ENCODE data around the gene CLIC5. TPM values are rescaled to one million over a fixed set of nuclear protein-coding genes. Genes with fewer than 3 reads are reported as not detected.

The CLIC5 gene
- total RNA-seq, 1 donor from 2014 or later = 31.3 TPM

DNA sequence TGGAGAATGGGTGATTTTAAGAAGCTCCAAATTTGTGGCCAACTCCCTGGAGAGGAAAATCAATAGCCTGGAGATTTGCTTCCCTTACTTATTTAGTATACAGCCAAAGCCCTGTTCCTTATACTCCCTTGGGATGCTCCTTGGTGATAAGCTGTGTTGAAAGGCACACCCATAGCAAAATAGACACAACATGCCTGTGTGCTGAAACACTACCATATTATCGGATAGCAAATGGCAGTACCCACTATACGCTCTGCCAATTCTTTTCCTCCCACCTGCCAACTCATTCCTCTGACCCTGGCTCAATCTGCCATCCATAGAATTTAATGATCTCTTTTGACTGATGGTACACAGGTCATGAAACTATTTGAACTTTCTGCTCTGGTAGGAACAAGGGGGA lies 98.2 kb downstream of the CLIC5 start:
- H3K4me3 Mint-ChIP-seq = no peak overlapping the region
- H3K4me1 Mint-ChIP-seq (ENCODE audit: unreplicated experiment) = peaks cover 6% of the 10 kb centered on the region
- TF ChIP-seq, protein P1, sequence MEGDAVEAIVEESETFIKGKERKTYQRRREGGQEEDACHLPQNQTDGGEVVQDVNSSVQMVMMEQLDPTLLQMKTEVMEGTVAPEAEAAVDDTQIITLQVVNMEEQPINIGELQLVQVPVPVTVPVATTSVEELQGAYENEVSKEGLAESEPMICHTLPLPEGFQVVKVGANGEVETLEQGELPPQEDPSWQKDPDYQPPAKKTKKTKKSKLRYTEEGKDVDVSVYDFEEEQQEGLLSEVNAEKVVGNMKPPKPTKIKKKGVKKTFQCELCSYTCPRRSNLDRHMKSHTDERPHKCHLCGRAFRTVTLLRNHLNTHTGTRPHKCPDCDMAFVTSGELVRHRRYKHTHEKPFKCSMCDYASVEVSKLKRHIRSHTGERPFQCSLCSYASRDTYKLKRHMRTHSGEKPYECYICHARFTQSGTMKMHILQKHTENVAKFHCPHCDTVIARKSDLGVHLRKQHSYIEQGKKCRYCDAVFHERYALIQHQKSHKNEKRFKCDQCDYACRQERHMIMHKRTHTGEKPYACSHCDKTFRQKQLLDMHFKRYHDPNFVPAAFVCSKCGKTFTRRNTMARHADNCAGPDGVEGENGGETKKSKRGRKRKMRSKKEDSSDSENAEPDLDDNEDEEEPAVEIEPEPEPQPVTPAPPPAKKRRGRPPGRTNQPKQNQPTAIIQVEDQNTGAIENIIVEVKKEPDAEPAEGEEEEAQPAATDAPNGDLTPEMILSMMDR (conservative IDR thresholded peaks at IDR 0.05) = no peak
- no peak for DNase-seq (ENCODE audit: extremely low spot score, unreplicated experiment)
- H3K9me3 Mint-ChIP-seq = peaks cover 9% of the 10 kb centered on the region
- H3K27me3 Mint-ChIP-seq = no peaks in the 10 kb centered on the region
- H3K27ac Mint-ChIP-seq = no peak overlapping the region
- H3K36me3 Mint-ChIP-seq = peaks cover 13% of the 10 kb centered on the region

DNA sequence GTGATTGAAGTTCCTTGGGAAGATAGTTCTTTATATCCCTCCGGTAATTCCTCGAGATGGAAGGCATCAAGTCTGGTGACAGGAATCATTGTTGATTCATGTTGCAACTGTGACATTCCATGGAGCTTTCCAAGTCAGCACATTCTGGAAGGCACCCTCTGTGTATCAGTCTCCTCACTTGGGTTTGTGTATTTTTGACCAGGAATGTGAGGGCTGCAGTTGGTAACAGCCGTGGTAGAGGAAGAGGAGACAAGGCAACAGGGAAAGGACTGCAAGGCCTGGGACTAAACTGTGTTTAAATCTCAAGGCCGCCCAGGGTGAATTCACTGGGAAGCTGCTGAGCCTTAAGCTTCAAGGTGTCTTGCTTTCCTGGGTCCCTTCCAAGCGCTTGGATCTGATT lies 99.0 kb downstream of the CLIC5 start:
- no peak overlapping the region for H3K27ac Mint-ChIP-seq

DNA sequence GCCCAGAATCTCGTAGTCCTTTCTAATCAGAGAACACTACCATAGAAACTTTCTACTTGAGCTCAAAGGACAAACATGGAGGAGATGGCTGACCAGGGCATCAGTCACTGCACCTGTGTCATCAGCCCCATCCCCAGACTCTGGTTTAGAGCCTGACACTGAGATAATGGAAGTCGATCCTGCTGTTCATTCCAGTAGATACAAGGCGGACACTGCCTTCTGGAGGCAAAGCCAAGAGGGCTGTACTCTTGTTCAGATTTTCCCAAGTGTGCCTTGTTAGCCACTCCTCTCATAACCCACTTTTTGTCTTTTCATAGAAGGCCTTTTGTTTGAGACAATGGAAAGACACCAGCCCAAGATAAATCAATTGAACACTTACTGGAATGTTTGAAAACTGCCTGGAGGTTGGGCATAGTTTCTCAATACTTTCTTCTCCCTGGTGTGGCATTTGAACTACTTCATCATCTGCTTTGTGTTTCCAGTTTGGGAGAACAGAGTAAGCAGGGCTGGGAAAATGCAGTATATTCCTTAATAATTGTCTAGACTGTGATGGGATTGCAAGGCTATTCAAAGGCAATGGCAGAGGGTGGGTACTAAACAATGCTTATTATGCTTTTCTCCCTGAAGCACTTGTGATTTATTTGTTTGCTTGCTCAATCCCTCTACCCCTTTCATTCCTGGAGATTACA lies 99.7 kb downstream of the CLIC5 start:
- peaks cover 9% of the 10 kb centered on the region for H3K9me3 Mint-ChIP-seq
- no peaks in the 10 kb centered on the region for H3K4me1 Mint-ChIP-seq (ENCODE audit: unreplicated experiment)
- TF ChIP-seq, protein P1 (conservative IDR thresholded peaks at IDR 0.05) = no peak
- H3K36me3 Mint-ChIP-seq = peaks cover 13% of the 10 kb centered on the region
- no peak overlapping the region for H3K27ac Mint-ChIP-seq
- H3K27me3 Mint-ChIP-seq = no peaks in the 10 kb centered on the region
- no peak overlapping the region for H3K4me3 Mint-ChIP-seq
- no peak for DNase-seq (ENCODE audit: extremely low spot score, unreplicated experiment)

More for the DNA sequence above, 99.0 kb downstream of the CLIC5 start:
- Mint-ChIP-seq H3K9me3 (peaks cover 9% of the 10 kb centered on the region), H3K4me1 (ENCODE audit: unreplicated experiment) (peaks cover 1% of the 10 kb centered on the region), H3K27me3 (no peaks in the 10 kb centered on the region), H3K36me3 (peaks cover 13% of the 10 kb centered on the region), H3K4me3 (no peak overlapping the region)
- TF ChIP-seq, protein P1 (conservative IDR thresholded peaks at IDR 0.05) = no peak
- no peak for DNase-seq (ENCODE audit: extremely low spot score, unreplicated experiment)

DNA sequence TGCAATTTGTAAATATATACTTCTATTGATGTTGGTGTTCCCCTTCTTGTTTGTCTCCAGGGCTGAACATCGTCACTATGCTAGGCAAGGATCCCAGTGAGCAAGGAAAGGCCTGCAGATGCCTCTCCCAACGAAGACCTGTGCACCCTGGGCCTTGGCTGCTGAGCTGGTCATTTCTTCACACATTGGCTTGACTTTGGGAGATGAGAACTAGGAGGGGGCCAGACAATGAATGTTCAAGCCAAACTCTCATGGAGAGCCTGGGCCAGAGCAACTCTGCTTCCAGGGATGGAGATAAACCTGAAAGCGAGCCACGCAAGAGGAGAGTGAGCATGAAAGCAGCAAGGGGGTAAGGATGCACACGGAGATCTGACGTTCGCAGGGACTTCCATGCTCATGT lies 104.0 kb downstream of the CLIC5 start:
- TF ChIP-seq, protein P1 (conservative IDR thresholded peaks at IDR 0.05) = no peak
- Mint-ChIP-seq H3K27me3 (no peaks in the 10 kb centered on the region), H3K36me3 (peaks cover 8% of the 10 kb centered on the region), H3K27ac (no peak overlapping the region), H3K9me3 (peaks cover 16% of the 10 kb centered on the region), H3K4me3 (no peak overlapping the region), H3K4me1 (ENCODE audit: unreplicated experiment) (no peaks in the 10 kb centered on the region)
- DNase-seq (ENCODE audit: extremely low spot score, unreplicated experiment) = no peak

DNA sequence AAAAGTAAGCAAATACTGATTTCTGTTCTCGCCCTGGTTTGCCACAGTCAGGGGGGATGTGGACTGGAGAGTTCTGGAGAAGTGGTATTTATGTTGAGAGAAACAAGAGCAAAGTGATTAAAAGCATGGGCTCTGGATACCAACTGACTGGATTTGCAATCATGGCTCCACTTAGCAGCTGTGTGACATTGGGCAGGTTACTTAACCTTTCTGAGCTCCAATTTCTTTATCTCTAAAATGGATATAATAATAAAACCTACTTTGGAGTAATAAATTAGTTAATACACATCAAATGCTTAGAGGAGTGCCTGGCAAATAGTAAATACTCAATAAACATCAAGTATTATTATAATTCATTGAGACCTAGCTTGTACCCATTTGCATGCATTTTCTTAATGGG lies 111.7 kb downstream of the CLIC5 start:
- Mint-ChIP-seq H3K27ac (no peak overlapping the region), H3K4me1 (ENCODE audit: unreplicated experiment) (peaks cover 9% of the 10 kb centered on the region), H3K4me3 (no peak overlapping the region), H3K36me3 (peaks cover 9% of the 10 kb centered on the region), H3K9me3 (peaks cover 8% of the 10 kb centered on the region), H3K27me3 (no peaks in the 10 kb centered on the region)
- TF ChIP-seq, protein P1 (conservative IDR thresholded peaks at IDR 0.05) = no peak
- no peak for DNase-seq (ENCODE audit: extremely low spot score, unreplicated experiment)

Data from type B pancreatic cell (in vitro differentiated cells).